ENCODE results near the gene NEK10. TPM values are rescaled to one million over a fixed set of nuclear protein-coding genes. Genes with fewer than 3 reads are reported as not detected.

NEK10 gene
- total and polyA plus RNA-seq, 2 of the 4 experiments (the other 2 are of a cell fraction), result 2.2 to 6.6 TPM

DNA sequence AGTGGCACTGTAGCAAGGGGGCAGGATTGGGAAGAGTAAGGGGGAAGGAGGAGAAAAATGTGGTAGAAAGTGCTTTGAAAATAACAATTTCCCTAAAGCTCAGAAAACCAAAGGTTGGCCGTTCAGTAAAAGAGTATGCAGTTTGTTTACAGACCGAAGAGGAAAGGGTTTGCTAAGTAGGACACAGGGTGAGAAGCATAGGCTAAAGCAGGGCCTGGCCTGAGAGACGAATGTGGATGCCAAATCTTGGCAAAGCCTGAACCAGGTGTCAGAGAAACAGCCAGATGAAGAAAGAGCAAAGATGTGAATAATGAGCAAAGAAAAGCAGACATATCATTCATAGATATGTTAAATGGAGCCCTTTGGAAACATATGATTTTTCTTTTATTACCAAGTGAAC is 17.1 kb downstream of the NEK10 start:
- H3K27ac ChIP-seq (ENCODE audit: insufficient read depth, low read length), result no peak overlapping the region
- H3K4me2 ChIP-seq (ENCODE audit: low read depth, low read length), result no peak overlapping the region
- H3K9ac ChIP-seq (ENCODE audit: low read depth, low read length), result no peak overlapping the region
- no peak overlapping the region for H2AFZ ChIP-seq (replicated peaks; ENCODE audit: low read length, poor library complexity)
- in situ Hi-C loops (cut with MboI; ENCODE audit: low sequenced_read_pairs) (no loop called here), dilution Hi-C loops (cut with HindIII; ENCODE audit: low sequenced_read_pairs, unreplicated experiment) (no loop called here), intact Hi-C loops (cut with micrococcal nuclease) (no loop called here)
- no peak overlapping the region for H2BK20ac ChIP-seq (ENCODE audit: low read depth, low read length)
- no peak overlapping the region for H4K5ac ChIP-seq (ENCODE audit: low read depth, low read length)
- H2BK120ac ChIP-seq (ENCODE audit: low read depth, low read length), result no peak overlapping the region
- no peaks in the 10 kb centered on the region for H3K36me3 ChIP-seq (ENCODE audit: control insufficient read depth, insufficient read depth, low read length)
- ChIA-PET POLR2A (ENCODE audit: unreplicated experiment) (no interaction called here), CTCF (no interaction called here)
- no peak overlapping the region for H3K14ac ChIP-seq (replicated peaks; ENCODE audit: low read depth, low read length)
- no peak overlapping the region for H2AK9ac ChIP-seq (replicated peaks; ENCODE audit: low read depth, low read length, poor library complexity)
- no peak overlapping the region for H3K23ac ChIP-seq (ENCODE audit: low read depth, low read length)
- no peak overlapping the region for H3K4me3 ChIP-seq (ENCODE audit: insufficient read depth, low read depth, low read length)
- no peak overlapping the region for H2AK5ac ChIP-seq (ENCODE audit: low read depth, low read length)
- DNase-seq, result no peak
- no peaks in the 10 kb centered on the region for H3K9me3 ChIP-seq (ENCODE audit: control insufficient read depth, insufficient read depth, low read length)
- no peak overlapping the region for H4K91ac ChIP-seq (ENCODE audit: insufficient read depth, low read depth, low read length)
- no peak overlapping the region for H2BK15ac ChIP-seq (ENCODE audit: low read depth, low read length)
- no peaks in the 10 kb centered on the region for H3K79me1 ChIP-seq (ENCODE audit: low read depth in 1 of 2, low read length in 2 of 2)
- H4K8ac ChIP-seq (ENCODE audit: low read depth in 2 of 2, low read length in 2 of 2), result no peak overlapping the region
- TF ChIP-seq RCOR1 (IDR thresholded peaks at IDR 0.05; ENCODE audit: insufficient replicate concordance, low read length) (no peak), NFE2L2 (IDR thresholded peaks at IDR 0.05; ENCODE audit: low read depth, low read length) (no peak), CEBPB (IDR thresholded peaks at IDR 0.05; ENCODE audit: low read depth, low read length) (no peak), BHLHE40 (IDR thresholded peaks at IDR 0.05; ENCODE audit: low read depth, low read length) (no peak), SMC3 (IDR thresholded peaks at IDR 0.05; ENCODE audit: low read depth, low read length) (no peak), MAFK (IDR thresholded peaks at IDR 0.05; ENCODE audit: low read depth, low read length) (no peak), MXI1 (IDR thresholded peaks at IDR 0.05; ENCODE audit: borderline replicate concordance, low read depth, low read length) (no peak), RFX5 (IDR thresholded peaks at IDR 0.05; ENCODE audit: low read depth, low read length) (no peak), POLR2A (IDR thresholded peaks at IDR 0.05; ENCODE audit: low read depth, low read length) (no peak), MAZ (IDR thresholded peaks at IDR 0.05; ENCODE audit: borderline replicate concordance, low read depth, low read length) (no peak), CHD1 (IDR thresholded peaks at IDR 0.05; ENCODE audit: low read depth, low read length) (no peak), FOS (IDR thresholded peaks at IDR 0.05; ENCODE audit: low read depth, low read length) (no peak), RAD21 (IDR thresholded peaks at IDR 0.05; ENCODE audit: low read length) (no peak)
- TF ChIP-seq, protein P1, sequence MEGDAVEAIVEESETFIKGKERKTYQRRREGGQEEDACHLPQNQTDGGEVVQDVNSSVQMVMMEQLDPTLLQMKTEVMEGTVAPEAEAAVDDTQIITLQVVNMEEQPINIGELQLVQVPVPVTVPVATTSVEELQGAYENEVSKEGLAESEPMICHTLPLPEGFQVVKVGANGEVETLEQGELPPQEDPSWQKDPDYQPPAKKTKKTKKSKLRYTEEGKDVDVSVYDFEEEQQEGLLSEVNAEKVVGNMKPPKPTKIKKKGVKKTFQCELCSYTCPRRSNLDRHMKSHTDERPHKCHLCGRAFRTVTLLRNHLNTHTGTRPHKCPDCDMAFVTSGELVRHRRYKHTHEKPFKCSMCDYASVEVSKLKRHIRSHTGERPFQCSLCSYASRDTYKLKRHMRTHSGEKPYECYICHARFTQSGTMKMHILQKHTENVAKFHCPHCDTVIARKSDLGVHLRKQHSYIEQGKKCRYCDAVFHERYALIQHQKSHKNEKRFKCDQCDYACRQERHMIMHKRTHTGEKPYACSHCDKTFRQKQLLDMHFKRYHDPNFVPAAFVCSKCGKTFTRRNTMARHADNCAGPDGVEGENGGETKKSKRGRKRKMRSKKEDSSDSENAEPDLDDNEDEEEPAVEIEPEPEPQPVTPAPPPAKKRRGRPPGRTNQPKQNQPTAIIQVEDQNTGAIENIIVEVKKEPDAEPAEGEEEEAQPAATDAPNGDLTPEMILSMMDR (conservative IDR thresholded peaks at IDR 0.05; ENCODE audit: low read depth, low read length), result no peak
- TF ChIP-seq, protein P2, sequence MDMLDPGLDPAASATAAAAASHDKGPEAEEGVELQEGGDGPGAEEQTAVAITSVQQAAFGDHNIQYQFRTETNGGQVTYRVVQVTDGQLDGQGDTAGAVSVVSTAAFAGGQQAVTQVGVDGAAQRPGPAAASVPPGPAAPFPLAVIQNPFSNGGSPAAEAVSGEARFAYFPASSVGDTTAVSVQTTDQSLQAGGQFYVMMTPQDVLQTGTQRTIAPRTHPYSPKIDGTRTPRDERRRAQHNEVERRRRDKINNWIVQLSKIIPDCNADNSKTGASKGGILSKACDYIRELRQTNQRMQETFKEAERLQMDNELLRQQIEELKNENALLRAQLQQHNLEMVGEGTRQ (IDR thresholded peaks at IDR 0.05; ENCODE audit: low read depth, low read length), result no peak
- TF ChIP-seq, protein P3, sequence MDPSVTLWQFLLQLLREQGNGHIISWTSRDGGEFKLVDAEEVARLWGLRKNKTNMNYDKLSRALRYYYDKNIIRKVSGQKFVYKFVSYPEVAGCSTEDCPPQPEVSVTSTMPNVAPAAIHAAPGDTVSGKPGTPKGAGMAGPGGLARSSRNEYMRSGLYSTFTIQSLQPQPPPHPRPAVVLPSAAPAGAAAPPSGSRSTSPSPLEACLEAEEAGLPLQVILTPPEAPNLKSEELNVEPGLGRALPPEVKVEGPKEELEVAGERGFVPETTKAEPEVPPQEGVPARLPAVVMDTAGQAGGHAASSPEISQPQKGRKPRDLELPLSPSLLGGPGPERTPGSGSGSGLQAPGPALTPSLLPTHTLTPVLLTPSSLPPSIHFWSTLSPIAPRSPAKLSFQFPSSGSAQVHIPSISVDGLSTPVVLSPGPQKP (IDR thresholded peaks at IDR 0.05; ENCODE audit: borderline replicate concordance, low read depth, low read length), result no peak
- no peaks in the 10 kb centered on the region for H3K4me1 ChIP-seq (ENCODE audit: control insufficient read depth, insufficient read depth, low read length)
- no peak for ATAC-seq (ENCODE audit: low read depth)
- no TSS peak for BruUV-seq (replicated peaks)
- H3K27me3 ChIP-seq (ENCODE audit: control insufficient read depth, insufficient read depth, low read length), result no peaks in the 10 kb centered on the region
- no CpG with 5 or more reads among the region's 3 CpGs for WGBS, 2 experiments (ENCODE audit: extremely low coverage in 2 of 2, insufficient read length in 1 of 2)
- no peak overlapping the region for H3K56ac ChIP-seq (ENCODE audit: extremely low read depth, insufficient read depth, low read length)
- H3K9me1 ChIP-seq (ENCODE audit: insufficient read depth, low read length), result peaks cover 2% of the 10 kb centered on the region; the same call in 1 of the 2 replicates
- H3K18ac ChIP-seq (ENCODE audit: low read depth, low read length), result no peak overlapping the region
- no peak overlapping the region for H2BK5ac ChIP-seq (ENCODE audit: low read depth, low read length, poor library complexity, severe bottlenecking)
- no peaks in the 10 kb centered on the region for H4K20me1 ChIP-seq (ENCODE audit: insufficient read depth, low read length)
- no peak overlapping the region for H3K4ac ChIP-seq (ENCODE audit: low read depth, low read length)
